HL-60 (cell line): ENCODE measurements around the gene FOXO1.

ENCODE experiments used
- DNase-seq, 2 experiments: peaks; one replicate each; pipeline ENCODE4 v3.0.0-alpha.2; 2010 to 2020; ENCODE audit warnings: low read depth in 1 of 2, low spot score in 1 of 2
- H3K27ac ChIP-seq: fragments of 250-450 bp; sonication (Bioruptor Pico); replicated peaks from 2 replicates; pipeline ENCODE4 v1.5.1; 2020; ENCODE audit warnings: mild to moderate bottlenecking, moderate library complexity
- H3K27me3 ChIP-seq: fragments of 250-450 bp; sonication (Bioruptor Pico); 2 replicates; pipeline ENCODE4 v1.5.1; 2021; ENCODE audit warnings: mild to moderate bottlenecking, moderate library complexity; ENCODE audit not compliant: insufficient read depth, poor library complexity, severe bottlenecking
- H3K4me3 ChIP-seq: replicated peaks from 2 replicates; pipeline ENCODE4 v1.5.1; 2011; ENCODE audit warnings: mild to moderate bottlenecking, control low read depth, low read length; ENCODE audit not compliant: insufficient read depth
- CTCF ChIP-seq: IDR thresholded peaks from one replicate; pipeline ENCODE4 v1.5.1; 2011; ENCODE audit warnings: low read length, control low read depth, inconsistent platforms; ENCODE audit not compliant: insufficient read depth
- GABPA ChIP-seq: IDR thresholded peaks from 2 replicates; pipeline ENCODE4 v1.6.1; 2012; ENCODE audit warnings: low read depth
- POLR2AphosphoS5 ChIP-seq: IDR thresholded peaks from 2 replicates; pipeline ENCODE4 v1.6.1; 2012; ENCODE audit warnings: low read depth
- SPI1 ChIP-seq: IDR thresholded peaks from 2 replicates; pipeline ENCODE4 v1.6.1; 2012; ENCODE audit warnings: low read depth, mild to moderate bottlenecking, borderline replicate concordance
- TF ChIP-seq, protein P1 (sequence below): IDR thresholded peaks from 2 replicates; pipeline ENCODE4 v1.6.1; 2012; ENCODE audit warnings: low read depth; ENCODE audit not compliant: insufficient replicate concordance

The FOXO1 gene

DNA sequence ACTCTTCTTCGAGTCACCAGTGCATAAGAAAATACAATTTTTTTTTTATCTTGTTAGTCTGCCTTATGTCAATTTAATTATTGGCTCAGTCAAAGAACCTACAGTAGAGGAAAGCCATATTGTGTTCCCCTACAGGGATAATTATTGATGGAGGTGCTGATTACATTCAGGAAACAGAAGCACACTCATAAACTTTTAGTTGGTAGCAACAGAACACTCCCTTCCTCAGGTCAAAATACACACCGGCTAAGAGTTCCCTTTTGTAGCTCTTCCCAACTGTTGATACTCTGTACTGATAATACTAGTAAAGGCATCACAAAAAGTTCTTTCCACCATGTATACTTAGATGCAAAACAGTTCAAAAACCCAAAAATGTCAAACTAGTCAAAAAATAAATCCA, 18.4 kb downstream of the FOXO1 start:
- Histone ChIP-seq H3K4me3 (no peak overlapping the region), H3K27me3 (peaks cover 4% of the 10 kb centered on the region), H3K27ac (no peak overlapping the region)
- TF ChIP-seq SPI1: no peak
- no peak for TF ChIP-seq POLR2AphosphoS5
- TF ChIP-seq, protein P1, sequence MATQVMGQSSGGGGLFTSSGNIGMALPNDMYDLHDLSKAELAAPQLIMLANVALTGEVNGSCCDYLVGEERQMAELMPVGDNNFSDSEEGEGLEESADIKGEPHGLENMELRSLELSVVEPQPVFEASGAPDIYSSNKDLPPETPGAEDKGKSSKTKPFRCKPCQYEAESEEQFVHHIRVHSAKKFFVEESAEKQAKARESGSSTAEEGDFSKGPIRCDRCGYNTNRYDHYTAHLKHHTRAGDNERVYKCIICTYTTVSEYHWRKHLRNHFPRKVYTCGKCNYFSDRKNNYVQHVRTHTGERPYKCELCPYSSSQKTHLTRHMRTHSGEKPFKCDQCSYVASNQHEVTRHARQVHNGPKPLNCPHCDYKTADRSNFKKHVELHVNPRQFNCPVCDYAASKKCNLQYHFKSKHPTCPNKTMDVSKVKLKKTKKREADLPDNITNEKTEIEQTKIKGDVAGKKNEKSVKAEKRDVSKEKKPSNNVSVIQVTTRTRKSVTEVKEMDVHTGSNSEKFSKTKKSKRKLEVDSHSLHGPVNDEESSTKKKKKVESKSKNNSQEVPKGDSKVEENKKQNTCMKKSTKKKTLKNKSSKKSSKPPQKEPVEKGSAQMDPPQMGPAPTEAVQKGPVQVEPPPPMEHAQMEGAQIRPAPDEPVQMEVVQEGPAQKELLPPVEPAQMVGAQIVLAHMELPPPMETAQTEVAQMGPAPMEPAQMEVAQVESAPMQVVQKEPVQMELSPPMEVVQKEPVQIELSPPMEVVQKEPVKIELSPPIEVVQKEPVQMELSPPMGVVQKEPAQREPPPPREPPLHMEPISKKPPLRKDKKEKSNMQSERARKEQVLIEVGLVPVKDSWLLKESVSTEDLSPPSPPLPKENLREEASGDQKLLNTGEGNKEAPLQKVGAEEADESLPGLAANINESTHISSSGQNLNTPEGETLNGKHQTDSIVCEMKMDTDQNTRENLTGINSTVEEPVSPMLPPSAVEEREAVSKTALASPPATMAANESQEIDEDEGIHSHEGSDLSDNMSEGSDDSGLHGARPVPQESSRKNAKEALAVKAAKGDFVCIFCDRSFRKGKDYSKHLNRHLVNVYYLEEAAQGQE: no peak
- TF ChIP-seq GABPA: no peak
- no peak for TF ChIP-seq CTCF
- DNase-seq: no peak

GRCh38 chr13:40644838-40645604, 21.4 kb downstream of the FOXO1 start:
- TF ChIP-seq GABPA (no peak), SPI1 (no peak), POLR2AphosphoS5 (no peak), CTCF (no peak)
- TF ChIP-seq, protein P1: no peak
- H3K27ac ChIP-seq: no peak overlapping the region
- H3K27me3 ChIP-seq: peaks cover 4% of the 10 kb centered on the region
- no peak overlapping the region for H3K4me3 ChIP-seq
- no peak for DNase-seq

- TF ChIP-seq POLR2AphosphoS5: no peak
- TF ChIP-seq GABPA: no peak
- TF ChIP-seq SPI1: no peak
- TF ChIP-seq CTCF: no peak
- TF ChIP-seq, protein P1: no peak
- no peak overlapping the region for H3K27ac ChIP-seq
- peak in 1 of 2 experiments; percentile 12 for DNase-seq
- no peak overlapping the region for H3K4me3 ChIP-seq
- peaks cover 5% of the 10 kb centered on the region for H3K27me3 ChIP-seq
These were observed 25.5 kb downstream of the FOXO1 start for GRCh38 chr13:40640845-40641458.
